ENCODE results near the gene XAF1.
"Not testable (repeated sequence)": the region's sequence is repeated elsewhere in the genome, so short reads cannot be mapped to it uniquely, and the experiment has no call there.

Gene XAF1

GRCh38 chr17:6812295-6812694 is 56.4 kb downstream of the XAF1 start:
- no peak for DNase-seq

- DNase-seq: no peak
These were observed 59.9 kb downstream of the XAF1 start for GRCh38 chr17:6815775-6816174.

- DNase-seq: not testable (repeated sequence)
These were observed 60.5 kb downstream of the XAF1 start for GRCh38 chr17:6816368-6816767.

GRCh38 chr17:6818938-6819337 is 63.1 kb downstream of the XAF1 start:
- no peak for DNase-seq

GRCh38 chr17:6823011-6823442 is 67.2 kb downstream of the XAF1 start:
- DNase-seq: no peak
